CD4-positive, alpha-beta T cell treated with Interleukin-2 at 100 ng/mL for 4 hours (primary cell): ENCODE results near the gene SH3TC1.

Experiments used
- DNase-seq: peaks from one replicate; pipeline ENCODE4 v3.0.0-alpha.2; 2020; ENCODE audit warnings: low spot score

The SH3TC1 gene

GRCh38 chr4:8230033-8230432, 30.9 kb downstream of the SH3TC1 start:
- no peak for DNase-seq

GRCh38 chr4:8230891-8231290, 31.8 kb downstream of the SH3TC1 start:
- no peak for DNase-seq

GRCh38 chr4:8231551-8232049, 32.5 kb downstream of the SH3TC1 start:
- no peak for DNase-seq

GRCh38 chr4:8232748-8233147, 33.7 kb downstream of the SH3TC1 start:
- DNase-seq, result no peak

GRCh38 chr4:8233672-8234484, 34.8 kb downstream of the SH3TC1 start:
- DNase-seq, result no peak

GRCh38 chr4:8234715-8235114, 35.6 kb downstream of the SH3TC1 start:
- DNase-seq, result no peak

- DNase-seq, result no peak
Measured at GRCh38 chr4:8235224-8235623, 36.1 kb downstream of the SH3TC1 start.

- no peak for DNase-seq
Measured at GRCh38 chr4:8235686-8236085, 36.6 kb downstream of the SH3TC1 start.

- DNase-seq, result no peak
Measured at GRCh38 chr4:8236106-8236919, 37.2 kb downstream of the SH3TC1 start.

GRCh38 chr4:8236920-8237195, 37.8 kb downstream of the SH3TC1 start:
- DNase-seq, result no peak

- DNase-seq, result no peak
Measured at GRCh38 chr4:8237256-8237989, 38.3 kb downstream of the SH3TC1 start.

GRCh38 chr4:8238036-8238511, 39.0 kb downstream of the SH3TC1 start:
- no peak for DNase-seq

GRCh38 chr4:8238515-8239053, 39.5 kb downstream of the SH3TC1 start:
- no peak for DNase-seq

GRCh38 chr4:8239226-8239625, 40.1 kb downstream of the SH3TC1 start:
- DNase-seq, result no peak

- DNase-seq, result no peak
Measured at GRCh38 chr4:8239661-8240060, 40.6 kb downstream of the SH3TC1 start.

- no peak for DNase-seq
Measured at GRCh38 chr4:8240211-8241041, 41.3 kb downstream of the SH3TC1 start.

- DNase-seq, result no peak
Measured at GRCh38 chr4:8241211-8241779, 42.2 kb downstream of the SH3TC1 start.

- peak; percentile 77 for DNase-seq
Measured at GRCh38 chr4:8241895-8242696, 43.0 kb downstream of the SH3TC1 start.

GRCh38 chr4:8242782-8243560, 43.9 kb downstream of the SH3TC1 start:
- DNase-seq, result no peak
